ENCODE data around the gene LINC00305. TPM values are rescaled to one million over a fixed set of nuclear protein-coding genes. Genes with fewer than 3 reads are reported as not detected.

The LINC00305 gene
- total and polyA plus RNA-seq, 2 of the 8 experiments (the other 6 are each of a cell fraction or from before 2014, with no cell fraction given) = not detected

DNA sequence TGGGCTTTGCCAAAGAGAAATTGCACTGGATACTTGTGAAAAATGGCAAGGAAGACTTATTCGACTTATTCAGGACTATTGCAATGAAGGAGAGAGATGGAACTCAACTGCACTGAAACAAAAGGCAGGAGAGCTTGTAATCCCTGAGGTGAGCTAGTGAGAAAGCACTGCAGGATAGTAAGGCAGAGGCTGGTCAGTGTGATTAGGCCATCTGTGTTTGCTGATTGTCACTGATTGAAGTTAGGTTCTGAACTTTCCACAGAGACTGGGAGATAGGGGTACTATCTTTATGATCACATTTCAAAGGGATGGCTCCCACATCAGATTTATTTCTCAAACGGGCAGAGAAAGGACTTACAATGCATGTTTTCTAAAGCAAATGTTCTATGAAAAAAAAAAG lies 96.1 kb downstream of the LINC00305 start:
- Histone ChIP-seq H3K27me3 (replicated peaks in 1 of 4; ENCODE audit: control insufficient read depth in 3 of 4, extremely low read depth in 1 of 4, insufficient read depth in 3 of 4, low read length in 3 of 4) (peaks cover 18 to 44% (median 41%) of the 10 kb centered on the region in 4 experiments), H2BK12ac (ENCODE audit: low read depth, low read length) (no peak overlapping the region), H3K23me2 (ENCODE audit: low read depth, low read length) (no peaks in the 10 kb centered on the region), H3K4me3 (ENCODE audit: extremely low read depth in 1 of 4, insufficient read depth in 2 of 4, low read depth in 3 of 4, low read length in 4 of 4) (no peak overlapping the region), H3K9me3 (ENCODE audit: insufficient read depth in 2 of 2, low read depth in 1 of 2, low read length in 1 of 2) (no peaks in the 10 kb centered on the region), H2BK5ac (ENCODE audit: low read depth, low read length) (no peak overlapping the region), H4K20me1 (replicated peaks in 1 of 2; ENCODE audit: control insufficient read depth in 1 of 2, insufficient read depth in 2 of 2, low read length in 2 of 2) (no peaks in the 10 kb centered on the region), H4K91ac (replicated peaks; ENCODE audit: insufficient read length, low read length) (no peak overlapping the region), H2BK15ac (ENCODE audit: low read length) (no peak overlapping the region), H2AFZ (ENCODE audit: low read length) (no peak overlapping the region), H3K14ac (ENCODE audit: insufficient read length) (no peak overlapping the region), H3K4me1 (replicated peaks in 1 of 4; ENCODE audit: control insufficient read depth in 3 of 4, insufficient read depth in 4 of 4, low read length in 3 of 4) (peaks cover 0 to 3% (median 1%) of the 10 kb centered on the region in 4 experiments; a peak in 2 of 7 replicates), H4K5ac (ENCODE audit: insufficient read length, low read depth, low read length) (no peak overlapping the region), H3K18ac (ENCODE audit: extremely low read depth, low read length) (no peak overlapping the region), H3K4ac (replicated peaks; ENCODE audit: insufficient read length, low read depth, low read length) (no peak overlapping the region), H3K79me1 (ENCODE audit: low read depth, low read length) (no peaks in the 10 kb centered on the region), H3K56ac (replicated peaks; ENCODE audit: insufficient read length, low read depth, low read length) (no peak overlapping the region), H3K23ac (ENCODE audit: insufficient read length) (no peak overlapping the region), H3K27ac (ENCODE audit: low read depth, low read length) (no peak overlapping the region), H3K4me2 (ENCODE audit: insufficient read depth in 1 of 2, low read depth in 2 of 2, low read length in 2 of 2) (no peak overlapping the region), H4K8ac (ENCODE audit: extremely low read depth, insufficient read depth, low read length) (no peak overlapping the region), H2BK120ac (replicated peaks; ENCODE audit: low read depth, low read length) (no peak overlapping the region), H3K36me3 (ENCODE audit: control insufficient read depth in 2 of 4, insufficient read depth in 4 of 4, low read length in 3 of 4) (no peaks in the 10 kb centered on the region), H2AK5ac (ENCODE audit: low read depth, low read length) (no peak overlapping the region), H3K79me2 (ENCODE audit: control insufficient read depth in 1 of 2, insufficient read depth in 2 of 2, low read length in 2 of 2) (no peaks in the 10 kb centered on the region), H2BK20ac (ENCODE audit: low read length) (no peak overlapping the region), H3K9ac (replicated peaks in 1 of 4; ENCODE audit: extremely low read depth in 1 of 4, low read depth in 3 of 4, low read length in 3 of 4) (no peak overlapping the region; a peak in 1 of 7 replicates)
- ChIA-PET POLR2A (ENCODE audit: partially characterized antibody) (no interaction called here), CTCF (ENCODE audit: partially characterized antibody) (interaction anchor here (1.1 to 1.9 kb wide), 3 partner anchors 14 to 279 kb away, joined by 3 to 7 read pairs (median 5); no protein-coding TSS in a partner anchor)
- DNase-seq (ENCODE audit: low read depth in 1 of 2, low spot score in 2 of 2) = no peak
- no peak for FAIRE-seq
- 94% methylated on average over 2 of the region's 2 CpGs; no CpG with 5 or more reads in 1 of the 2 experiments for WGBS, 2 experiments (ENCODE audit: extremely low coverage in 1 of 2, insufficient coverage in 1 of 2, insufficient read length in 1 of 2, insufficient replicate concordance in 2 of 2, low coverage in 1 of 2, low lambda C conversion rate in 2 of 2, missing lambda C conversion rate in 1 of 2)
- TF ChIP-seq, protein P1, sequence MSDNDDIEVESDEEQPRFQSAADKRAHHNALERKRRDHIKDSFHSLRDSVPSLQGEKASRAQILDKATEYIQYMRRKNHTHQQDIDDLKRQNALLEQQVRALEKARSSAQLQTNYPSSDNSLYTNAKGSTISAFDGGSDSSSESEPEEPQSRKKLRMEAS (IDR thresholded peaks at IDR 0.05) = no peak
- TF ChIP-seq CBX8 (IDR thresholded peaks at IDR 0.05; ENCODE audit: borderline replicate concordance, low read depth, low read length) (no peak), FOSL1 (IDR thresholded peaks at IDR 0.05; ENCODE audit: insufficient read depth, low read depth, low read length) (no peak), NRF1 (IDR thresholded peaks at IDR 0.05; ENCODE audit: low read depth, low read length) (no peak), GABPA (IDR thresholded peaks at IDR 0.05; ENCODE audit: borderline replicate concordance, insufficient read depth, low read length) (no peak), TCF12 (IDR thresholded peaks at IDR 0.05; ENCODE audit: low read depth, low read length) (no peak), CTCF (IDR thresholded peaks at IDR 0.05; ENCODE audit: control extremely low read depth in 1 of 3, insufficient read depth in 1 of 3, low read depth in 1 of 3, low read length in 3 of 3) (no peak), RFX5 (IDR thresholded peaks at IDR 0.05; ENCODE audit: borderline replicate concordance, low read depth, low read length) (no peak), CTBP2 (IDR thresholded peaks at IDR 0.05; ENCODE audit: borderline replicate concordance, insufficient read depth, insufficient read length, low read length) (no peak)
- TF ChIP-seq, protein P2, sequence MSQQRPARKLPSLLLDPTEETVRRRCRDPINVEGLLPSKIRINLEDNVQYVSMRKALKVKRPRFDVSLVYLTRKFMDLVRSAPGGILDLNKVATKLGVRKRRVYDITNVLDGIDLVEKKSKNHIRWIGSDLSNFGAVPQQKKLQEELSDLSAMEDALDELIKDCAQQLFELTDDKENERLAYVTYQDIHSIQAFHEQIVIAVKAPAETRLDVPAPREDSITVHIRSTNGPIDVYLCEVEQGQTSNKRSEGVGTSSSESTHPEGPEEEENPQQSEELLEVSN (IDR thresholded peaks at IDR 0.05) = no peak
